Measurements from ENCODE around the gene RHBDL3.
A peak's percentile ranks its signal among the peaks of the same experiment; 100 is the strongest.
"Not testable (repeated sequence)": the region's sequence is repeated elsewhere in the genome, so short reads cannot be mapped to it uniquely, and the experiment has no call there.

RHBDL3 gene

DNA sequence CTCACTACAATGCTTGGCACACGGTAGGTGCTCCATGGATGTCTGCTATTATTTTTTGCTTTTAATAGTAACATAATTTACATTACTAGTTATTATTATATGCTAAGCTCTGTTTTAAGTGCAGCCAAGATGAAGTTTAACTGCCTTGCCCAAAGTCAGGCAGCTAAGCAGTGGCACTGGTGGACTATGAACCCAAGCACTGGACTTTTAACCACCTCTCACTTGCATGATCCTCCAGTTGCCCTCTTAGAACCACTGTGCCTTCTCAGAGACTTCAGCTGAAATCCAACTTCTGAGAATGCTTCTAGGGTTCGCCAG is 82.8 kb downstream of the RHBDL3 start:
- H3K4me3 ChIP-seq (ENCODE audit: low read depth, low read length) = no peak overlapping the region
- TF ChIP-seq, protein P1, sequence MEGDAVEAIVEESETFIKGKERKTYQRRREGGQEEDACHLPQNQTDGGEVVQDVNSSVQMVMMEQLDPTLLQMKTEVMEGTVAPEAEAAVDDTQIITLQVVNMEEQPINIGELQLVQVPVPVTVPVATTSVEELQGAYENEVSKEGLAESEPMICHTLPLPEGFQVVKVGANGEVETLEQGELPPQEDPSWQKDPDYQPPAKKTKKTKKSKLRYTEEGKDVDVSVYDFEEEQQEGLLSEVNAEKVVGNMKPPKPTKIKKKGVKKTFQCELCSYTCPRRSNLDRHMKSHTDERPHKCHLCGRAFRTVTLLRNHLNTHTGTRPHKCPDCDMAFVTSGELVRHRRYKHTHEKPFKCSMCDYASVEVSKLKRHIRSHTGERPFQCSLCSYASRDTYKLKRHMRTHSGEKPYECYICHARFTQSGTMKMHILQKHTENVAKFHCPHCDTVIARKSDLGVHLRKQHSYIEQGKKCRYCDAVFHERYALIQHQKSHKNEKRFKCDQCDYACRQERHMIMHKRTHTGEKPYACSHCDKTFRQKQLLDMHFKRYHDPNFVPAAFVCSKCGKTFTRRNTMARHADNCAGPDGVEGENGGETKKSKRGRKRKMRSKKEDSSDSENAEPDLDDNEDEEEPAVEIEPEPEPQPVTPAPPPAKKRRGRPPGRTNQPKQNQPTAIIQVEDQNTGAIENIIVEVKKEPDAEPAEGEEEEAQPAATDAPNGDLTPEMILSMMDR (IDR thresholded peaks at IDR 0.05; ENCODE audit: borderline replicate concordance, insufficient read depth, low read depth, low read length) = no peak

DNA sequence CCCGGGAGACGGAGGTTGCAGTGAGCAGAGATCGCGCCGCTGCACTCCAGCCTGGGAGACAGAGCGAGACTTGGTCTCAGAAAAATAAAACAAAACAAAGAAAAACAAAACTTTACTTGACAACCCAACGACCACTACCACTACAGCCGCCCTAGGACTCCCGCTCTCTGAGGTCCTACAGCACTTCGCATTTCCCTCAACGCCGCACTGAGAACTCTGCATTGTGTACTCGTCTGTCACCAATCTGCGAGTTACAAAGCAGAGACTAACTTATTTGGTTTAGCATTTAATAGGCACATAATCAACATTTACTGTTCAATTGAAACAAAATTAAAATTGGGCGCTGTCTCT is 83.8 kb downstream of the RHBDL3 start:
- TF ChIP-seq, protein P1 (IDR thresholded peaks at IDR 0.05; ENCODE audit: borderline replicate concordance, insufficient read depth, low read depth, low read length) = no peak
- H3K4me3 ChIP-seq (ENCODE audit: low read depth, low read length) = peak overlapping the region; percentile 73

DNA sequence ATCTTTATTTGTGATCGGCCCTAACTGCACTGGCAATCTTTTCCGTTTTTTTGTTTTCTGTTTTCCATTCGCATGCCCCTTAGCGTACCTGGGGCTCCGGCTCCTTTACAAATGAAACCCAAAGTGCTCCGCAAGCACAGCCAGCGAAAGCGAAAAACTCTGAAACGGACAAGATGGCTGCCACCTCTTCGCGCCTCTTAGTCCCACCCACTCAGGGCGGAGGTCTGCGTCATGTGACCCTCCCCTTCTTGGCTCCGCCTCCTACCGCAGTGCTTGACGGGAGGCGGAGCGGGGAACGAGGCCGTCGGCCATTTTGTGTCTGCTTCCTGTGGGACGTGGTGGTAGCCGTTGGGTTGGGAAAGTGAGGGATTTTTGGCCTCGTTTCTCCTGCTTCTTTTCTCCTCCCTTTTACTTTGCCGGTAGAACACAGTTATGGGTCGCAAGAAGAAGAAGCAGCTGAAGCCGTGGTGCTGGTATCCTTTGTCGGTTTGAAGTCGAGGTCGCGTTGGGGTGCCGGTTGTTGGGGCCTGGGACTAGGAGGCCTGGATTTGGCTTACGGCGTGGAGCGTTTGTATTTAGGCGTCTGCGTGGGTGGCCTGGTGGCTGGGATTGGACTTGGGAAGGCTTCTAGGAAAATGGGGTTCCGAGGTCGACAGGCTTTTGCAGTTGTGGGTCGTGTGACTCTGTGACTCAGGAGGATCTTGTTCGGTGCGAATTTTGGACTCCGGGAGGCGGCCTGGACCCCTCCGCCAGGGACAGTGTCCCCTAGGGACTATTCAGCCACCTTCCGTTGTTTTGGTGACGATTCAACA is 84.4 kb downstream of the RHBDL3 start, which contains the start of gene ZNF207:
ZNF207 (plus strand) TSS at position 304 of the 812 bp plus-strand sequence; CDS start at position 433, 129 bp downstream.
- peak within 1 kb of the TSS; percentile 73 for H3K4me3 ChIP-seq (ENCODE audit: low read depth, low read length)
- TF ChIP-seq, protein P1 (IDR thresholded peaks at IDR 0.05; ENCODE audit: borderline replicate concordance, insufficient read depth, low read depth, low read length) = no peak

DNA sequence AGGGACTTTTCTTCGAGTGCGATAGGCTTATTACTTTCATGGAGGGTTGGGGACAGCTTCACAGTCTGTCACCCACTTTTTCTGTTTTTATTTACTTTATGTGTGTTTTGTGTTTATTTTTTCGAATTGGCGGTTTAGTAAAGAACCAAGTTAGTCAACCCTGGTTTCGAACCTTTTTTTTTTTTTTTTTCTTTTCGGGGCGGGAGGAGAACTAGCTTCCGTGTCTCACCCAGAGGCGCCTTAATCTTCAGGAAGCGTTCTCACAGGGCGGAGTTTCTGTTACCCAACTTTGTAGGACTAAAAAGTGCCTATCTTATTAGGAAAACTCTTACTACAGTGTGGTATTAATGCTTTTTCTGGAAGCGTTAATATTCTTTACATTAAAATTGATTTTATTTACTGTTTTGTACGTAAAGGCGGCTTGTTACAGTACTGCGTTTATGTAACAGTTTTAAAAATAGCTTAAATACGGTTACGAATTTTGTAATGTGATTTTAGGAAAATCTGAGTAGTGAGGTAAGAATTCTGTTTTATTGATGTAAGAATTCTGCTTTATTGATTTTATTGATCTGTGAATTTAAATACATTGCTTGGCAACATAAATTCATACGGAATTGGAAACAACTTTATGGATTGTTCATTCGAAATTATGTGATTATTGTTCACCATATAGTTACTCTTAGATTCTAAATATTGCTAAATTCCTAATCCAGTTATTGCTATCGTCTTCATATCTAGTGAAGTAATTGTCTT is 85.2 kb downstream of the RHBDL3 start:
- H3K4me3 ChIP-seq (ENCODE audit: low read depth, low read length) = peak overlapping the region; percentile 73
- TF ChIP-seq, protein P1 (IDR thresholded peaks at IDR 0.05; ENCODE audit: borderline replicate concordance, insufficient read depth, low read depth, low read length) = no peak

DNA sequence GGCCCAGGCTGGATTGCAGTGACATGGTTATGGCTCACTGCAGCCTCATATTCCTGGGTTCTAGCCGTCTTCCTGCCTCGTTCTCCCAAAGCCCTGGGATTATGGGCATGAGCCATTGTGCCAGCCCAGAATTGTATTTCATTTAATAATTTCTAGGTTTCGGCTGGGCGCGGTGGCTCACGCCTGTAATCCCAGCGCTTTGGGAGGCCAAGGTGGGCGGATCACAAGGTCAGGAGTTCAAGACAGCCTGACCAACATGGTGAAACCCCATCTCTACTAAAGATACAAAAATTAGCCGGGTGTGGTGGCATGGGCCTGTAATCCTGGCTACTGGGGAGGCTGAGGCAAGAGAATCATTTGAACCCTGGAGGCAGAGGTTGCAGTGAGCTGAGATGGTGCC is 87.1 kb downstream of the RHBDL3 start:
- H3K4me3 ChIP-seq (ENCODE audit: low read depth, low read length) = not testable (repeated sequence)

DNA sequence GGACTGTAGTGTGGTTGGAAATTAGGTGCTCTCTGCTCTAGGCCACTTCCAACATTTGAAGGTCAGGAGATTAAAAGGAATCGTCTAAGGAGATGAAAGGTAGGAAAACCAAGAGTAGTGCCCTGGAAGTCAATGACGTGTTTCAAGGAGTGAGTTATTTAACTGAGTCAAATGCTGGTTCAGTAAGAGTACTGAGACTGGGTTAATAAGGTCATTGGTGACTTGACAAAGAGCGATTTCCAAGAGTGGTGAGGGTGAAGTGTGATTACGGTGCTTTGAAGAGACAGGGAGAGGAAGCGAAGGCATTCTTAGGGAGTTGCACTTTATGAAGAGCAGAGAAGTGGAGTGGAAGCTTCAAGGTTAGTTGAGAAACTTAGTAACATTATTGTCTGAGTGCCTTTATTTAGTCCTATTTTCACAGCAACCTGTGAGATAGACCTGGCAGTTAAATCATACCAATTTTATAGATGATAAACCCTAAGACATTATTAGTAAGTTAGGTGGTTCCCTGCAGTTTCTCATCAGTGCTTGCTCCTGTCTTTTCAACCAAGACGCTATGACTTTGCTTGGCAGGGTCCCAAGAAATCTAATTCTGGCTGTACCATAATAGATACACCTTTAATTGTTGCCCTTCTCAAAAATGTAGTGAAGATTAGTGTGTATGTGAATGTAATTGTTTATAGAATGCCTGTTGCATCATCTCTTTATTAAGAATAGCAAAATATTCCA is 90.2 kb downstream of the RHBDL3 start:
- no peak overlapping the region for H3K4me3 ChIP-seq (ENCODE audit: low read depth, low read length)

DNA sequence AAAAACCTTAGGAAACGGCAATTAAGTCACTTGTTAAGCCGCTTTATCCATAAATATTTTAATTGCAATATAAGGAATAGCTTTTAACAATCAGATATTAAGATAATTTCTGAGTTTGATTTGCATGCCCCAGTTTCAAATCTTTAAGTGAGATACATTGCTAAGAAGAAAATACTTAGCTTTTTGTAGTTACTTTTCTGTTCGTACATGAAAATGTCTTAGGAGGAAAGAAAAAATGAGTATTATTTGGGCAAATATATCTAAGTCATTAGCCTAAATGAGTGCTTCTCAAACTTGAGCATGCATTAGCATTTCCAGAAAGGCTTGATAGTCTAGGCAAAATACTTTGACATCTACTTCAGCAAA is 90.7 kb downstream of the RHBDL3 start:
- TF ChIP-seq, protein P1 (IDR thresholded peaks at IDR 0.05; ENCODE audit: borderline replicate concordance, insufficient read depth, low read depth, low read length) = no peak
- H3K4me3 ChIP-seq (ENCODE audit: low read depth, low read length) = no peak overlapping the region

More for the DNA sequence above, 90.2 kb downstream of the RHBDL3 start:
- TF ChIP-seq, protein P1 (IDR thresholded peaks at IDR 0.05; ENCODE audit: borderline replicate concordance, insufficient read depth, low read depth, low read length) = no peak

Measured in GM12875 (cell line).